ENCODE results near the gene GRID1. TPM values are rescaled to one million over a fixed set of nuclear protein-coding genes. Genes with fewer than 3 reads are reported as not detected.

Gene GRID1
- total and polyA plus RNA-seq, 2 experiments from 2014 or later: not detected

- Histone ChIP-seq H3K79me2 (ENCODE audit: insufficient read depth) (no peaks in the 10 kb centered on the region), H3K9me2 (ENCODE audit: insufficient read depth) (no peaks in the 10 kb centered on the region)
- in situ Hi-C loops (cut with MboI): no loop called here
Measured at GRCh38 chr10:86315549-86315942, 51.0 kb downstream of the GRID1 start.

DNA sequence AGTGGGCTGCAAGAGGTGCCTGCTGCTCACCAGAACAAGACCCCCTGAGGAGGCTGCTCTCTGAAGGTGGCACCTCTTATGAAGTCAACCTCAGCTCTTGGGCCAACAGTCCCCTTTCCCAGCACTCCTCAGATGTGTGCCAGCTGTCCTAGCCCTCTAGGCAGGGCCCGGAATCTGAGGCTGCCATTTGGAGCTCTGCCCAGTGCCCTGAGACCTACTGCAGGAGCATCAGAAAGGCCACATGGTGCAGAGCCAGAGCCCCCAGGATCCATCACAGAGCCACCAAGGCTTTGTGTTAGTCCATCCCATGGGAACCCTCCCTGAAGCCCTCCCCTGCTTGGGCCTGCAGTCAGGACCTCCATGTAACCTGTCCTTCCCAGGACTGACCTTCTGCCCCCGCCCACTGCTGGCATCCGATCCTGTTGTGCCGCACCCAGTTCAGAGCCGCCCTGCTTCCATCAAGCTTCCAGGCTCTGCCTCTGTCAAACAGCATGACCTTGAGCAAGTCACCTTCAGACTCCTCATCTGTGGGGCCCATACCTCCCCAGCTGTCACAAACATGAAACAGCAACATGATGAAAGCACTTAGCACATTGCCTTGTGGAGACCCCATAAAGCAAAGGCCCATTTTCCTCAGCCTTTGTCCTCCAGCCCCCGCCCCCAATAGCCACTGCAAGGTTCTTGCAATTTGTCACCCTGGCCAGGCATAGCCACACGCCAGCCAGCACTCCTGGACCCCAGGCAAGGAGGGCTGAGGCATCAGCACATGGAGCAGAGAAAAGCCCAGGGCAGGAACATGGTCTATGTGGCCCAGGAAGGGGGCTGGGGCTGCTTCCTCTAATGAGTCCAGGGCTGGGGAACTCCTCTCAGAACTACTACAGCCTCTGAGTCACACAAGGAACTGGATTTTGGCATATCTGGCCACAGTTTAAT is 51.7 kb downstream of the GRID1 start:
- Histone ChIP-seq H3K4me2 (ENCODE audit: unreplicated experiment) (no peak overlapping the region), H3K4me3 (no peak overlapping the region), H3K79me2 (ENCODE audit: insufficient read depth) (no peaks in the 10 kb centered on the region), H3K36me3 (ENCODE audit: low read depth) (no peaks in the 10 kb centered on the region), H2AFZ (no peak overlapping the region), H3K9me2 (ENCODE audit: insufficient read depth) (no peaks in the 10 kb centered on the region), H3K27ac (no peak overlapping the region), H4K20me1 (ENCODE audit: insufficient read depth) (no peaks in the 10 kb centered on the region), H3K4me1 (ENCODE audit: insufficient read depth) (no peaks in the 10 kb centered on the region), H3K27me3 (replicated peaks; ENCODE audit: insufficient read depth) (no peaks in the 10 kb centered on the region), H3K9ac (no peak overlapping the region), H3F3A (ENCODE audit: insufficient read depth) (no peaks in the 10 kb centered on the region), H3K9me3 (ENCODE audit: low read depth) (no peaks in the 10 kb centered on the region)
- WGBS, 2 experiments (ENCODE audit: low coverage in 1 of 2, low lambda C conversion rate in 2 of 2, missing lambda C conversion rate in 2 of 2): 25 to 38% methylated on average over 7 of the region's 7 CpGs
- no peak for TF ChIP-seq EZH2phosphoT487 (IDR thresholded peaks at IDR 0.05; ENCODE audit: insufficient read depth, low read depth)
- TF ChIP-seq EZH2 (IDR thresholded peaks at IDR 0.05; ENCODE audit: insufficient read depth, poor library complexity, severe bottlenecking): no peak
- in situ Hi-C loops (cut with MboI): no loop called here
- DNase-seq: no peak

More at GRCh38 chr10:86315549-86315942, 51.0 kb downstream of the GRID1 start:
- TF ChIP-seq EZH2 (IDR thresholded peaks at IDR 0.05; ENCODE audit: insufficient read depth, poor library complexity, severe bottlenecking) (no peak), EZH2phosphoT487 (IDR thresholded peaks at IDR 0.05; ENCODE audit: insufficient read depth, low read depth) (no peak)
- H3K4me3 ChIP-seq: no peak overlapping the region
- no peaks in the 10 kb centered on the region for H3K36me3 ChIP-seq (ENCODE audit: low read depth)
- H3K4me1 ChIP-seq (ENCODE audit: insufficient read depth): no peaks in the 10 kb centered on the region
- H4K20me1 ChIP-seq (ENCODE audit: insufficient read depth): no peaks in the 10 kb centered on the region
- no peaks in the 10 kb centered on the region for H3K9me3 ChIP-seq (ENCODE audit: low read depth)
- no peak overlapping the region for H3K4me2 ChIP-seq (ENCODE audit: unreplicated experiment)
- H3F3A ChIP-seq (ENCODE audit: insufficient read depth): no peaks in the 10 kb centered on the region
- H2AFZ ChIP-seq: no peak overlapping the region
- no peaks in the 10 kb centered on the region for H3K27me3 ChIP-seq (replicated peaks; ENCODE audit: insufficient read depth)
- H3K9ac ChIP-seq: no peak overlapping the region
- no peak overlapping the region for H3K27ac ChIP-seq
- no peak for DNase-seq

GRCh38 chr10:86313621-86314041 is 53.0 kb downstream of the GRID1 start:
- no peaks in the 10 kb centered on the region for H3K9me3 ChIP-seq (ENCODE audit: low read depth)
- in situ Hi-C loops (cut with MboI): no loop called here

GRCh38 chr10:86312701-86313270 is 53.8 kb downstream of the GRID1 start:
- Histone ChIP-seq H3K9me2 (ENCODE audit: insufficient read depth) (no peaks in the 10 kb centered on the region), H3K27ac (no peak overlapping the region), H3K4me1 (ENCODE audit: insufficient read depth) (no peaks in the 10 kb centered on the region), H3K9ac (no peak overlapping the region), H3K4me2 (ENCODE audit: unreplicated experiment) (no peak overlapping the region), H2AFZ (no peak overlapping the region), H3F3A (ENCODE audit: insufficient read depth) (no peaks in the 10 kb centered on the region), H4K20me1 (ENCODE audit: insufficient read depth) (no peaks in the 10 kb centered on the region), H3K27me3 (replicated peaks; ENCODE audit: insufficient read depth) (no peaks in the 10 kb centered on the region), H3K9me3 (ENCODE audit: low read depth) (no peaks in the 10 kb centered on the region), H3K4me3 (no peak overlapping the region), H3K36me3 (ENCODE audit: low read depth) (no peaks in the 10 kb centered on the region), H3K79me2 (ENCODE audit: insufficient read depth) (no peaks in the 10 kb centered on the region)
- in situ Hi-C loops (cut with MboI): no loop called here
- DNase-seq: no peak
- no peak for TF ChIP-seq EZH2 (IDR thresholded peaks at IDR 0.05; ENCODE audit: insufficient read depth, poor library complexity, severe bottlenecking)
- TF ChIP-seq EZH2phosphoT487 (IDR thresholded peaks at IDR 0.05; ENCODE audit: insufficient read depth, low read depth): no peak
- WGBS, 2 experiments (ENCODE audit: low coverage in 1 of 2, low lambda C conversion rate in 2 of 2, missing lambda C conversion rate in 2 of 2): 18 to 19% methylated on average over 5 of the region's 5 CpGs

More at GRCh38 chr10:86313621-86314041, 53.0 kb downstream of the GRID1 start:
- no peak for DNase-seq
- Histone ChIP-seq H3K4me3 (no peak overlapping the region), H3K9me2 (ENCODE audit: insufficient read depth) (no peaks in the 10 kb centered on the region), H3K79me2 (ENCODE audit: insufficient read depth) (no peaks in the 10 kb centered on the region), H4K20me1 (ENCODE audit: insufficient read depth) (no peaks in the 10 kb centered on the region), H3K27ac (no peak overlapping the region), H3K4me2 (ENCODE audit: unreplicated experiment) (no peak overlapping the region), H3F3A (ENCODE audit: insufficient read depth) (no peaks in the 10 kb centered on the region), H2AFZ (no peak overlapping the region), H3K4me1 (ENCODE audit: insufficient read depth) (no peaks in the 10 kb centered on the region), H3K9ac (no peak overlapping the region), H3K36me3 (ENCODE audit: low read depth) (no peaks in the 10 kb centered on the region), H3K27me3 (replicated peaks; ENCODE audit: insufficient read depth) (no peaks in the 10 kb centered on the region)
- WGBS, 2 experiments (ENCODE audit: low coverage in 1 of 2, low lambda C conversion rate in 2 of 2, missing lambda C conversion rate in 2 of 2): 44 to 46% methylated on average over 10 of the region's 10 CpGs
- TF ChIP-seq EZH2 (IDR thresholded peaks at IDR 0.05; ENCODE audit: insufficient read depth, poor library complexity, severe bottlenecking) (no peak), EZH2phosphoT487 (IDR thresholded peaks at IDR 0.05; ENCODE audit: insufficient read depth, low read depth) (no peak)
